ENCODE data around the gene ZWILCH.
"Not testable (repeated sequence)": the region's sequence is repeated elsewhere in the genome, so short reads cannot be mapped to it uniquely, and the experiment has no call there.

Gene ZWILCH

DNA sequence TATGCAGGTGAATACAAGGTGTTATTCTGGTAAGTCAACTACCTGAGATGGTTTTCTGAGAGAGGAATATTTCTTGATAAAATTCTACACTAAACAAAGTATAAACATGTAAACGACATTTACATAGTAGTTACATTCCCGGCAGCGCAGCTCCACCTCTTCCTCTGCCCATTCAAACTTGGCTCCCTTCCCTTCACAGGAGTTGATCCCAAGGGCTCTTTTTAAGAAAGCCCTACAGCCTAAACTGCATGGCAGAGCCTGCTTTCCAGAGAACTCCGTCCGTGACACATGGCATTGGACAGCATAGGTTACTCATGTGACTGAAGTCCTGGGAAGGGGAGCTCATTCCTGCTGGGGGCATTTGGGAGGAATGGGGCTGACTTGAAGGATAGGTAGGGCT is 82.6 kb downstream of the ZWILCH start:
- DNase-seq (ENCODE audit: insufficient read length, low spot score) = no peak
- no peak for TF ChIP-seq TAF1 (IDR thresholded peaks at IDR 0.05; ENCODE audit: low read depth, low read length)
- no peak for TF ChIP-seq POLR2AphosphoS5 (IDR thresholded peaks at IDR 0.05; ENCODE audit: low read depth, low read length)
- TF ChIP-seq SPI1 (IDR thresholded peaks at IDR 0.05; ENCODE audit: low read depth, low read length) = no peak
- no peak for TF ChIP-seq POLR2A (IDR thresholded peaks at IDR 0.05; ENCODE audit: low read depth, low read length)
- TF ChIP-seq POU2F2 (IDR thresholded peaks at IDR 0.05; ENCODE audit: low read depth, low read length) = no peak
- TF ChIP-seq PAX5 (IDR thresholded peaks at IDR 0.05; ENCODE audit: insufficient read depth, low read length, severe bottlenecking) = no peak
- FAIRE-seq = no peak

DNA sequence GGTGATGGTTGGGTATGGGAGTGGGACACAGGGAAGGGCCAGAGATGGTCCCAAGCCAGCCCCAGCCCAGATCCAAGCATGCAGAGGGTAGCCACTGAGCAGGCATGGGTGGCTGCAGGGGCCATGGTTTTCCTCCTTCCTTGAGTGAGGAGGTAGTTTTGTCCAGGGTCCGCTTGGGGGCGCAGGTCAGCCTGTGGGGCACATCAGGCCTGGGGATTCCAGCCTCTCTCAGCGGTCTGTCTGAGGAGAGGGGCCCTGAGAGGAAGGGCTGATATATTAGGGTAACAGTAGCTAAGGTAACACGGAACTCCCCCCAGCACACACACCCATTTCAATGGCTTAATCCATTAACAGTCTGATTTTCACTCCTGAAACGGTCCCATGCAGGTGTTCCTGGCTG is 83.4 kb downstream of the ZWILCH start:
- DNase-seq (ENCODE audit: insufficient read length, low spot score) (no peak), FAIRE-seq (no peak)
- TF ChIP-seq TAF1 (IDR thresholded peaks at IDR 0.05; ENCODE audit: low read depth, low read length) (no peak), SPI1 (IDR thresholded peaks at IDR 0.05; ENCODE audit: low read depth, low read length) (no peak), POLR2A (IDR thresholded peaks at IDR 0.05; ENCODE audit: low read depth, low read length) (no peak), POLR2AphosphoS5 (IDR thresholded peaks at IDR 0.05; ENCODE audit: low read depth, low read length) (no peak), PAX5 (IDR thresholded peaks at IDR 0.05; ENCODE audit: insufficient read depth, low read length, severe bottlenecking) (no peak)

DNA sequence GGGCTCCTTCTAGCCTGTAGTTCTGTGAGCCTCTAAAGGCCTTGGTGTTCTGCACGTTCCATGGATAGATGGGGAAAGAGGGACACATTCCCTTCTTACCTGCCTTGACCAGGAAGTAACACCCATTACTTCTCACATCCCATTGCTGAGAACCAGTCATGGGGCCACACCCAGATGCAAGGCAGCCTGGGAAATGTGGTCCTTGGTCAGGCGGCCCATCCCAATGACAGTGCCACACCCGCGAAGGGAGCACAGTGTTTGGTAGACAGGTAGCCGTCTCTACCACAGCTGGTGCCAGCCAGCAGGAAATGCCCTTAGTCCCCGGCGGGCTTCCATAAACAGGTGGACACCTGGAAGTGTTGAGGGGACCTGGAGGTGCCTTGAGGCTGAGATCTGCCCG is 83.8 kb downstream of the ZWILCH start:
- FAIRE-seq = no peak
- no peak for DNase-seq (ENCODE audit: insufficient read length, low spot score)
- TF ChIP-seq PAX5 (IDR thresholded peaks at IDR 0.05; ENCODE audit: insufficient read depth, low read length, severe bottlenecking) (no peak), POU2F2 (IDR thresholded peaks at IDR 0.05; ENCODE audit: low read depth, low read length) (no peak), POLR2A (IDR thresholded peaks at IDR 0.05; ENCODE audit: low read depth, low read length) (no peak), SPI1 (IDR thresholded peaks at IDR 0.05; ENCODE audit: low read depth, low read length) (no peak), POLR2AphosphoS5 (IDR thresholded peaks at IDR 0.05; ENCODE audit: low read depth, low read length) (no peak), TAF1 (IDR thresholded peaks at IDR 0.05; ENCODE audit: low read depth, low read length) (no peak)

DNA sequence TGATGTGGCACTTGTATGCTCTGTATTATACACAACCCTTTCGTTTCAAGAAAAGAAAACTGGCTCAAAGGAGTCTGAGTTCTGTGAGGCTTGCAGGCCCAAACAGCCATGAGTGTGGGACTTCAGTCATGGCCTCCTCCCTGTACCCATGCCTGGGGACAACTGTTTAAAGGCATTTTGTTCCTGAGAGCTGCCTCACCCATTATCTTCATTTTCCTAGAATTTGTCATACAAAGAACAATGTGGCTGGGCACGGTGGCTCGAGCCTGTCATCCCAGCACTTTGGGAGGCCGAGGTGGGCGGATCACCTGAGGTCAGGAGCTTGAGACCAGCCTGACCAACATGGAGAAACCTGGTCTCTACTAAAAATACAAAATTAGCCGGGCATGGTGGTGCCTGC is 84.3 kb downstream of the ZWILCH start:
- FAIRE-seq; DNase-seq (ENCODE audit: insufficient read length, low spot score): not testable (repeated sequence)

DNA sequence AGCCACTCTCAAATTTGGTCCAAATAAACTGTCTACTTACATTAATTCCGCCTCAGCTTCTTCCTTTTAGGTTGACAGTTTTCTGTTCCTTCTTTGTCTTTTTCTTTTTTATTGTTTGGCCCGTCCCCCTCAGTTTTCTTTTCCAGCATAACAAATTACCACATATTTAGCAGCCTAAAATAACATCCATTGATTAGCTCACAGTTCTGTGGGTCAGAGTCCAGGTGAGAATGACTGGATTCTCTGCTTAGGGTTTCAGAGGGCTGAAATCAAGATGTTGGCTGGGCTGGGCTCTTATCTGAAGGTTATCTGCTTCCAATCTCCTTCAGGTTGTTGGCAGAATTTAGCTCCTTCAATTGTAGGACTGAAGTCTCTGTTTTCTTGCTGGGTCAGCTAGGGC is 85.3 kb downstream of the ZWILCH start:
- no peak for TF ChIP-seq POLR2AphosphoS5 (IDR thresholded peaks at IDR 0.05; ENCODE audit: low read depth, low read length)
- TF ChIP-seq POU2F2 (IDR thresholded peaks at IDR 0.05; ENCODE audit: low read depth, low read length) = no peak
- no peak for TF ChIP-seq SPI1 (IDR thresholded peaks at IDR 0.05; ENCODE audit: low read depth, low read length)
- TF ChIP-seq PAX5 (IDR thresholded peaks at IDR 0.05; ENCODE audit: insufficient read depth, low read length, severe bottlenecking) = no peak
- no peak for TF ChIP-seq POLR2A (IDR thresholded peaks at IDR 0.05; ENCODE audit: low read depth, low read length)
- no peak for TF ChIP-seq TAF1 (IDR thresholded peaks at IDR 0.05; ENCODE audit: low read depth, low read length)
- DNase-seq (ENCODE audit: insufficient read length, low spot score) (no peak), FAIRE-seq (no peak)

DNA sequence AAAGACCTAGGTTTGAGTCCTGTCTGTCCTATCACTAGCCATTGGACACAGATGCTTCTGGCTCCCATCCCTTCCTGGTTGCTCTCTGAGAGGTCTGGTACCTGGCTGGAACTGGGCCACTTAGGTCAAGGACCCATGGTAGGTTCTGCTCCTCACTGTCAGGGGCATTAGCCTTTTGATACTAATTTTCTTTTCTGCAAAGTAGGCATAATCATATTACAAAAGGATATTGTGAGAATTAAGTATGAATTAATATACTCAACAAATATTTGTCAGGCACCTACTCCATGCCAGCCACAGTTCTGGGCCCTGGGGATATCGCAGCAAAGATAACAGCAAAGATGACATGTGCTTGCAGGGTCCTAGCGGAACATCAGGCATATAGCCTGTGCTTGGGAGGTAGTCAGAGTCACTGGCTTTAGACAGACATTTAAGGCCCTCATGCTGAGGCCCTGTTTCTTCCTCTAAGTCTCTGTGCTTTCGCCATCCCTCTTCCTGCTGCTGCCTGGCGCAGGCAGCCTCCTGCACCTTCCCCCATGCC is 86.3 kb downstream of the ZWILCH start:
- DNase-seq (ENCODE audit: insufficient read length, low spot score) = no peak
- no peak for FAIRE-seq
- TF ChIP-seq PAX5 (IDR thresholded peaks at IDR 0.05; ENCODE audit: insufficient read depth, low read length, severe bottlenecking) (no peak), POLR2A (IDR thresholded peaks at IDR 0.05; ENCODE audit: low read depth, low read length) (no peak), SPI1 (IDR thresholded peaks at IDR 0.05; ENCODE audit: low read depth, low read length) (no peak), POLR2AphosphoS5 (IDR thresholded peaks at IDR 0.05; ENCODE audit: low read depth, low read length) (no peak), POU2F2 (IDR thresholded peaks at IDR 0.05; ENCODE audit: low read depth, low read length) (no peak), TAF1 (IDR thresholded peaks at IDR 0.05; ENCODE audit: low read depth, low read length) (no peak)

DNA sequence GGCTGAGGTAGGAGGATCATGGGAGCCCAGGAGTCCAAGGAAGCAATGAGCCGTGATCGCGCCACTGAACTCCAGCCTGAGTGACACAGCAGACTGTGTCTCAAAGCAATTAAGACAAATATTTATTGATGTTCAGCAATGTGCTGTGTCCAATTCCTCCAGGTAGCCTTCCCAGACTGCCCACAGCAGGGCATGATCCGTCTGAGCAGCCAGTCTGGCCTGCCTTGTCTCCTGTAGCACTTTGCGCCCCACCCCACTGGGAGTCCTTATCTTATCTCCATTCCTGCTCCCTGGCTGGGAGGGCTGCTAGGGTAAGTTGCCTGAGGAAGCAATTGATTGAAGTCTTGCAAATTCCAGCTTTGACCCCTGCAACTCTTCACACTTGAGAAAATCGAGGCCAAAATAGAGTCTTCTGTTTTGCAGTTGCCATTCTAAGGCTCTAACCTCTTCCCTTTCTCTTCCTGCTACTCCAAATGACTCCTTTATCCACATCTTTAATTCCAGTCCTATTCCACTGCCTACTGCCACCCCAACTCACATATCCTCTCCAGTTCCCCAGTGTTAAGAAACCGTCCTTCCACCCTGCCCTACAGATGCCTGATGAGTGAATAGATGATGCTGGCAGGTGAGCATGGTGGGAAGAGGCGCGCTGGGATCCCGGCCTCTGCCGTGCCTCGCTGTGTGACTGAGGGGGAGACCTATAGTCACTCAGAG is 87.5 kb downstream of the ZWILCH start:
- DNase-seq (ENCODE audit: insufficient read length, low spot score) = no peak
- TF ChIP-seq POU2F2 (IDR thresholded peaks at IDR 0.05; ENCODE audit: low read depth, low read length) = no peak
- no peak for FAIRE-seq

DNA sequence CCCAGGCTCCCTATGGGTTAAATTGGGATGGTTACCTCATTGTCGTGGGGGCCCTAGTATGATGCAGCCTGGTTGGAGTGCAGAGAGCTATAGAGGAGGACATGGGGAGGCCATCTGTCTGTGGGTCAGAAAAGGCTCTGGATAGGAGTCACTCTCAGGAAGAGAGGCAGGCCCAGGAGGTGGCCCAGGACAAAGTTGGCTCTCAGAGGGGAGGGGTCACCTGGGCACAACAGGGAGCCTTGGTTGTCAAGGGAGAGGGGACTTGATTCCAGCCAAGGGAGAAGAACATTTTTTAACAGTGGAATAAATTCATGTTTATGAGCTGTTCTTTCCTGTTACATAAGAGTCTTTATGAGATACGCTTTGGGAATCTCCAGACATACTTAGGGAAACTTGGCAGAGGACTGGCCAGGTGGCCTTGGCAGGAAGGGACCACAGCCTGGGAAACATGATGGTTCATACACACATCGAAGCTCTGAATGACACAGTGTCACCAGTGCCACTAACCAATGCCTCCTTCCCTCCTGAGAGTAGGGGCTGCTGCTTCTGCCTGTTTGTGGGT is 88.2 kb downstream of the ZWILCH start:
- TF ChIP-seq POU2F2 (IDR thresholded peaks at IDR 0.05; ENCODE audit: low read depth, low read length) (no peak), POLR2AphosphoS5 (IDR thresholded peaks at IDR 0.05; ENCODE audit: low read depth, low read length) (no peak), TAF1 (IDR thresholded peaks at IDR 0.05; ENCODE audit: low read depth, low read length) (no peak), SPI1 (IDR thresholded peaks at IDR 0.05; ENCODE audit: low read depth, low read length) (no peak), POLR2A (IDR thresholded peaks at IDR 0.05; ENCODE audit: low read depth, low read length) (no peak), PAX5 (IDR thresholded peaks at IDR 0.05; ENCODE audit: insufficient read depth, low read length, severe bottlenecking) (no peak)
- no peak for DNase-seq (ENCODE audit: insufficient read length, low spot score)
- FAIRE-seq = no peak

DNA sequence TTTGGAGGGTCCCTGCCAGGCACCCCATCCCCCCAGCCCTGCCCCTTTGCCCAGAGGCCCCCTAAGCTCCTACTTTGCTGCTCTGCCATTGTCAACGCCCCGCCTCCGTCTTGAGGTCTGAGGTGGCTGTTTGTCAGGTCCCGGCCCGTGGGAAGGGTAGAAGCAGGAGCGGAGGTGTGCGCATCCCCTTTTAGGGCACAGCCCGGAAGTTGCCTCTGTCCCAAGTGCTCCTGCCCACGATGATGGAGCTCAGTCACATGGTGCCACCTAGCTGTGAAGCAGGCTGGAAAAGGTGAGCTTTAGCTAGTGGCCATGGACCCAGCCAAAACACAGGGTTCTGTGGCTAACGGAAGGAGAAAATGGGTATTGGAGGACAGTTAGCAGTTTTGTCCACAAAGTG is 89.2 kb downstream of the ZWILCH start:
- TF ChIP-seq PAX5 (IDR thresholded peaks at IDR 0.05; ENCODE audit: insufficient read depth, low read length, severe bottlenecking) (no peak), POLR2AphosphoS5 (IDR thresholded peaks at IDR 0.05; ENCODE audit: low read depth, low read length) (no peak), TAF1 (IDR thresholded peaks at IDR 0.05; ENCODE audit: low read depth, low read length) (no peak), POU2F2 (IDR thresholded peaks at IDR 0.05; ENCODE audit: low read depth, low read length) (no peak), POLR2A (IDR thresholded peaks at IDR 0.05; ENCODE audit: low read depth, low read length) (no peak), SPI1 (IDR thresholded peaks at IDR 0.05; ENCODE audit: low read depth, low read length) (no peak)
- FAIRE-seq = no peak
- no peak for DNase-seq (ENCODE audit: insufficient read length, low spot score)

DNA sequence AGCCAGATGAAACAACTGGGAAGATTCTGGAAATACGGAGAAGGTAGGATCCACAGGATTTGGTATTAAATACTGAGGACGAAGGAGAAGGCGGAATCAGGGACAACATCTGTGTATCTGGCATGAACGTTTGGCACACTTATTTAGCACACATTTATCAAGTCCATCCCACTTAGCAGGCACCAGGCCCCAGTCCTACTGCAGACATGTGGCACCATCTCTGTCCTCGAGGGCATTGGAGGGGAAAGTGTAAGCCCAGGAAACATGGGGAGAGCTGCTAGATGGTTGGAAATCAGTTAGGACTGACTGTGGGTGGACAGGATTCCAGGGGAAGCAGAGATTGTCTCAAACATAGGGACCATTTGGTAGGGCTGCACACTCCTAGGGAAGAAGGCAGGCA is 89.7 kb downstream of the ZWILCH start:
- no peak for TF ChIP-seq POLR2AphosphoS5 (IDR thresholded peaks at IDR 0.05; ENCODE audit: low read depth, low read length)
- no peak for TF ChIP-seq POU2F2 (IDR thresholded peaks at IDR 0.05; ENCODE audit: low read depth, low read length)
- no peak for TF ChIP-seq PAX5 (IDR thresholded peaks at IDR 0.05; ENCODE audit: insufficient read depth, low read length, severe bottlenecking)
- no peak for TF ChIP-seq SPI1 (IDR thresholded peaks at IDR 0.05; ENCODE audit: low read depth, low read length)
- no peak for TF ChIP-seq POLR2A (IDR thresholded peaks at IDR 0.05; ENCODE audit: low read depth, low read length)
- TF ChIP-seq TAF1 (IDR thresholded peaks at IDR 0.05; ENCODE audit: low read depth, low read length) = no peak
- no peak for DNase-seq (ENCODE audit: insufficient read length, low spot score)
- FAIRE-seq = no peak
